HG02840 (cell line): Measurements from ENCODE around the gene TTC4.

Experiments used
- ATAC-seq: cut with Tn5 transposase; IDR thresholded peaks from one replicate; pipeline ENCODE4 v1.9.1; 2021; ENCODE audit warnings: mild to moderate bottlenecking, moderate library complexity, moderate number of reproducible peaks; ENCODE audit not compliant: unreplicated experiment, low FRiP score

The TTC4 gene, protein sequence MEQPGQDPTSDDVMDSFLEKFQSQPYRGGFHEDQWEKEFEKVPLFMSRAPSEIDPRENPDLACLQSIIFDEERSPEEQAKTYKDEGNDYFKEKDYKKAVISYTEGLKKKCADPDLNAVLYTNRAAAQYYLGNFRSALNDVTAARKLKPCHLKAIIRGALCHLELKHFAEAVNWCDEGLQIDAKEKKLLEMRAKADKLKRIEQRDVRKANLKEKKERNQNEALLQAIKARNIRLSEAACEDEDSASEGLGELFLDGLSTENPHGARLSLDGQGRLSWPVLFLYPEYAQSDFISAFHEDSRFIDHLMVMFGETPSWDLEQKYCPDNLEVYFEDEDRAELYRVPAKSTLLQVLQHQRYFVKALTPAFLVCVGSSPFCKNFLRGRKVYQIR

DNA sequence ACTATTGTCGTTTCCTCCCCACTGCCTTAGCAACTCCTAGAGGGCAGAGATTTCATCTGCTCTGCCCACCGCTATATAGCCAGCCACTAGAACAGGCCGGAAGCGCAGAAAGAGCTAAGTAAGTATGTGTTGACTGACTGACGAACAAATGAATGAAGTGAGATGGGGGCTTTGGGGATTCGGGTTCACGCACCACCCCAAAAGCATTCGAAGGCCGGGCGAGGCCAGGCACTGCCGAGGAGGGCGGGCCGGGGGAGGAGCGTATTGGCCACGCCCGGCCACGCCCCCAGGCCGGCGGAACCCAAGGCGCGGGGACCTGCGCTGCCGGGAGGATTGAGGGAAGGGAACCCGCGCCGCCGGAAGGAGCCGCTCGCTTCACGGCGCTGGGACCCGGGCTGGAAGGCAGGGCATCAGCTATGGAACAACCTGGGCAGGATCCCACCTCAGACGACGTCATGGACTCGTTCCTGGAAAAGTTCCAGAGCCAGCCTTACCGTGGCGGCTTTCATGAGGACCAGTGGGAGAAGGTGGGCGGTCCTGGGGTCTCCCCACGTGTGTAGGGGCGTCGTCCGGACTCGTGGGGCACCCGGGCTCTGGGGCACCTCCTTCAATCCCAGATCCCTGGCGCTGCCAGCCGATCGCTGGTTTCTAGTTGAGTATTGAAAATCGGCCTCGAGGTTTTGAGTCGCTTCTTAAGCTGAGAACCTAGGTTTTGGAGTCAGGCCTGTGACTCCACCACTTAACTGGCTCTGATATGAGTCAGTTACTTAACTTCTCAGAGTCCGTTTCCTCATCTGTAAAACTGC, at the start of gene TTC4:
Gene TTC4 (plus strand): TSS at position 369 of the 806 bp plus-strand sequence. CDS start 48 bp downstream, at position 417.
- ATAC-seq = peak; percentile 90

DNA sequence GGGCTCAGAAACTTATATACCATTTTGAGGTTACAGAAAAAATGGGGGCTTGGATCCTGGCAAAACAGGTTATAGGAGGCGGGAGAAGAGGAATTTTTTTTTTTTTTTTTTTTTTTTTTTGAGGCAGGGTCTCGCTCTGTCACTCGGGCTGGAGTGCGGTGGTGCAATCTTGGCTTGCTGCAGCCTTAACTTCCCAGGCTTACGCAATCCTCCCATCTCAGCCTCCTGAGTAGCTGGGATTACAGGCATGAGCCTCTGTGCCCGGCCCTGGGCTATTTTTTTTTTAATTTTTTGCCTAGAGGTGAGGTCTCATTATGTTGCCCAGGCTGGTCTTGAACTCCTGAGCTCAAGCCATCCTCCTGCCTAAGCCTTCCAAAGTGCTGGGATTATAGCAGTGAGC, 49.3 kb upstream of the TTC4 start:
- ATAC-seq = no peak

DNA sequence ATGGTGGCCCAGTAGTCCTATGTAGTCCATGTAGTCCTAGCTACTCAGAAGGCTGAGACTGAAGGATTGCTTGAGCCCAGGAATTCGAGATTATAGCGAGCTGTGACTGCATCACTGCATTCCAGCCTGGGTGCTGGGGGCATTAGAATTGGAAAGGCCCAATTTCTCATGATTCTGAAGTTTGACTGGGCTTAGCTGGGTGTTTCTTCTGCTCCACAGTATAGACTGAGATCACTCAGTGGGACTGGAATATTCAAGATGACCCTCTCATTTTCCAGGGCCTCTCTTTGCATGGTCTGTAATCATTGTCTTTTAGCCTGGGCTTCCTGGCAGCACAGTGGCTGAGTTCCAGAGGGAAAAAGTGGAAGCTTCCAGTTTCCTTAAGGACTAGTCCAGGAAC, 47.9 kb upstream of the TTC4 start:
- ATAC-seq = no peak

DNA sequence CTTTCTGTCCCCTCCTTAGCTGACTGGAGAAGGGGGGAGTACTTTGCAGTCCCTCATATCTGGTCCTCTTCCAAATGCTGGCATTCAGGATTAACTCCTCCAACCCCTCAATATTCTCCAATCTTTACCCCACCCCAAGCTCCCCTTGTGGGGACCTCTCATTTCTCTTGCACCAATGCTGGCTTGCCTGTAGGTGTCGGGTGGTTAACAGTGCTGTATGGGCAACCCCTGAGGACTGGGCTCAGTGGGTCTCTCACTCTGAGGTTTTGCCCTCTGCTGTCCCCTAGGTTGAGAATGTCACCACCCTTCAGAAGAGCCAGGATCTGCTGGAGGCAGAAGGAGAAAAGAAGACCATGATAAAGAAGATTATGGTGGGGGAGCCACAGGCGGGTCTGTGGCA, 47.1 kb upstream of the TTC4 start:
- no peak for ATAC-seq

DNA sequence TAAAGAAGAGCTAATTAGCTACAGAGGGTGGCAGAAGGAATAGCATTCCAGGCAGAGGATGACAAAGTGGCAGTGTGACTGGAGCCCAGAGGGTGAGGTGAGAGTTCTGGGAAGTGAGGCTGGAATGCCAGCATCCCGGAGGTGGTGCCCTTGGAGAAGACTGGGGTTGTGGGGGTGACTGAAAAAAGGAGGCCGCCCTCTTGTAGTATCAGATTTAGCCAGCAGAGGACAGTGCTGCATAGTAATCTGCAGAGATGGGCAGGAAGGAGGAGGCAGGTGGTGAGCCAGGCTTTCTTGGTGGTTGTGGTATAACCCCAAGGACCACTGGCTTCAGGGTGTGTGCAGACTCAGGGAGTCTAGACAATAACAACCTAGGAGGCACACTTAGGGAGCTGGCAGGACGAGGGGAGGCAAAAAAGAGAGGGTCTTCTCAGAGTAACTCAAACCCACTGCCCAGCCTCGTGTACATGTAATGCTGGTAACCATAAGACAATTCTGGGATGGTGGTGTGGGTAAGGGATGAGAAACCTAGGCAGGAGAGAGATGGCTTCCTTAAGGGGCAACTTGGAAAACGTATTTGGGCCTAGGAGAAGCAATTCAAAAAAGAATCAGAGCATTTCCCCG, 43.6 kb upstream of the TTC4 start:
- ATAC-seq = no peak

DNA sequence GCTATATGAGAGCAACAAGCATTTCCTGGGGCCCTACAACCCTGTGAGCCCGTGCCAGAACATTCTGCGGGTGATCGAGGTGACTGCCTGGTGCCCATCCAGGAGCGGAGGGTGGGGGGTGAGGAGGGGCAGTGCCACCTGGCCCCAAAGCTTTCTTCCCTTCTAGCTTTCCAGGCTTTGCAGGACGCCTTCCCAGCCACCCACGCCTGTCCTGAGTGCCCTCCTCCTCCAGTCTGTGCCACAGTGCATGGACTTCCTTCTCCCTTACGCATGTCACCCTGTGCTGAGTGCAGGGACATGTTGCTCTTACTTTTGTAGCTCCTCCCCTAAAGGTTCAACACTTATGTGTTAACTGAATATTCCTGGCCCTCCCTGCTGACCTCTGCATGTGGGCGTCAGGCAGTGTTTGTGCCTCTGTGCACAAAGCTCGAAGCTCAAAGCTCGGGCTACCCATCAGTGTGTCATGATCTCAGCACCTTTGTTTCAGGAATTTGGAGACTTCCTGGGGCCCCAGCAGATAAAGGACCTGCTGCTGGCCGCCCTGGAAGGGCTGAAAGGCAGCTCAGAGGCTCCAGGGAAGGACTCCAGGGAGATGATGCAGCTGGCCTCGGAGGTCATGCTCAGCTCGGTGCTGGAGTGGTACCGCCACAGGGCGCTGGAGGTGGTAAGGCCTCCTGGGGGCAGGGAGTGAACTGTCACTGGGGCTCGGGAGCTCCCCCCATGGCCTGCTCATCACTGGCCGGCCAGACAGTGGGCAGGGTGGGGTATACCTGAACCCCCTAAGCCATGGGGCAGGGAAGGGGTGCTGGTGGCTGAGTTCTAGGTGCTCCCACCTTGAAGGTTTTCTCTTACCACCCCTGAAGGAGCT, 36.7 kb upstream of the TTC4 start:
- no peak for ATAC-seq

DNA sequence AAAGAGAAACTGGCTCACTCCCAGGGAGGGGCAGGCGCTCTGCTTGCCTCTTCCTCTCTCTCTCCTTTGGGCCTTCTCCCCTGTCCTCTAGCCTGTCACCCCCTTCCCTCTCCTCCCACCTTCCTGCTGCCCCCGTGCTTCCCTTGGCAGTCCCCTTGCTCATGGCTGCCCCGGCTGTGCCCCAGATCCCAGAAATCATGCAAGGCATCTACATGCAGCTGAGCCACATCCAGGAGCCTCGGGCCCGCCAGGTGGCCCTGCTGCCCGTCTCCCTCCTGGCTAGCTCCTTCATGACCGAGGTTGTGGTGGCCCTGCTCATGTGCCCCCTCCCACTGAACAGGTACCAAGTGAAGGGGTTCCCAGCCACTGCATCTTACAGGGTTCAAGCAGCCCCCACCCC, 36.0 kb upstream of the TTC4 start:
- no peak for ATAC-seq

DNA sequence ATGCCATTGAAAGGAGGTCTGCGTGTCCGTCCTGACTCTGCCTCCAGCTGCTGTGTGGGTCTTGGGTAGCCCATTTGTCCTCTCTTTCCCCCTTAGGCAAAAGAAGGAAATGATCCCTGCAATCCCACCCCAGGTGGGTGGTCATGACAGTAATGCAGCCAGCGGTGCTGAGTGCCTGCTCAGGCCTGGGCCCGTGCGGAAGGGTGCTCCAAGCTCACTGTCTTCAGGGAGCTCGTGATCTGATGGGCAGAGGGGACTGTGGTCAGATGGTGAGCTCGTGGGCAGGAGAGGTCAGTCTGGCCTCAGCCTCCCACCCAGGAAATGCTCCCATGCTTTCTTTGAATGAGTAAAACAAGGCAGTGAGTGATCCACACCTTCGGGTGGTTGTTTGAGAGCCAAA, 35.3 kb upstream of the TTC4 start:
- ATAC-seq = no peak

DNA sequence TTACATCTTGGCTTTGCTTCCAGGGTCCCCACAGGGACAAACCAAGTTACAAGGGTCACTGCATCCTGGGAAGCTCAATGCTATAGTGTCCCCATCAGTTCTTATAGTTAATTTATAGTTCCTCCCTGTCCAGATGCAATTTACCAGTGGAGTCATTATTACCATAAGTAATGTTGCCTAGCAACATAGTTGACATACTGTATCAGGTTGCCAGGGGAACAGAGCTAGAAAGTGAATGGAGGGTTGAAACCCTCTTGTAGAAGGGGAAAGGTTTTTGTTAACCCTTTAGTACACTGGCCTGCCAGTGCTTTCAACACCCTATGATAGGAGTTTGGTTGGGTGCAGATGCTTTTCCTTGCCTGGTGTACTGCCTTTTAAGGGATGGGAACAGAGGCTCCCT, 34.3 kb upstream of the TTC4 start:
- no peak for ATAC-seq

DNA sequence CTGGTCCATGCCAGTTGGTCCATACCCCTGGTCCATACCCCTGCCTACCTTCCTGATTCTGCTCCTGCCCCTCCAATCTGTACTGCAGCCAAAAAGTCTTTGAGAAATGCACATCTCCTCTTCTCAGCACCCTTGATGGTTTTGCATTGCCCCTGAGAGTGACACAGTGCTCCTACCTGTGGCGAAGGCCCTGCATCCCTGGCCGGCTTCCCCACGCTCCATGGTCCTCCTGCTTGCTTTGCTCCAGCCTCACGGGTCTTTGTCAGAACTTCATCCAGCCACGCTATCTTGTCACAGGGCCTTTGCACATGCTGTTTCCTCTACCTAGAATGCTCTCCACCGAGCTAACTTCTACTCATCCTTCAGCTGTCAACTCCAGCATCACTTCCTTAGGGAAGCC, 32.2 kb upstream of the TTC4 start:
- no peak for ATAC-seq

DNA sequence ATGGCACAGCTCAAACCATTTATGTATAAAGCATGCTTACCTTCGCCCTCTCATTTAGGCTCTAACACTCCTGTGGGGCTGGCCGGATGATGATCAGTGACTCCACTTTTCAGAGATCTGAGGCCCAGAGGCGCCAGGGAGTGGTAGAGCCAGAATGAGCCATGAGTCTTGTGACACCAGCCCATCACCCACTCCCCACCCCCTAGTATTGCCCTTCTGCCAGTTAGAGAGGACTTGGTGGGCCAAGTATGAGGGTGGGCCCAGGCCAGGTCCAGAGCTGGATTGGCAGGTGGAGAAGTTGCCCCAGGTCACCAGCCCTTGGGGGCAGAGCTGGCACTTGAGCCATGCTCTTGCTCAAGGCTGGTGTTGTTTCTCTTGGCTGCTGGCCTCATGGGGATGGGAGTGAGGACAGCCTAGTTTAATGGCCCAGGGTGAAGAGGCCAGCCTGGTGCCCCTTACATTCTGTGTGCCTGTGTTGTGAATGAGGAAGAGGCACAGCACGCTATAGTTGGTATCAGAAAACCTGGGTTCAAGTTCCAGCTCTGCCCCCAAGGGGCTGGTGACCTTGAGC, 30.2 kb upstream of the TTC4 start:
- no peak for ATAC-seq

DNA sequence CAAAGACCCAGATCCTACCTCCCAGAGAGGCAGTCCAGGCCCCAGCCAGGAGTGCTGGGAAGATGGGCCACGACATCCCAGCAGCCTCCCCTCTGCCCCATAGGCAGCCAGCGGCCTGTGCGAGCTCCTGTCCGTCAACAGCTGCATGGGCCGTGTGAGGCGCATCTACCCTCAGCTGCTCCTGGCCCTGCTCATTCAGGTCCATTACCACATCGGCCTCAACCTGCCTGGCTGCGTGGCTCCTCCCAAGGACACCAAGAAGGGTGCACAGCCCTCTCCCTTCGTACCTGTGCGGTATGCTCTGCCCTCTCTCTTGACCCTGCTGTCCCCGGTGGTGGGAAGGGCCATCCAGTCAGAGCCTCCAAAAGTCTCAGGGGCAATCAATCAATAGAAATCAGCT, 29.5 kb upstream of the TTC4 start:
- ATAC-seq = no peak

DNA sequence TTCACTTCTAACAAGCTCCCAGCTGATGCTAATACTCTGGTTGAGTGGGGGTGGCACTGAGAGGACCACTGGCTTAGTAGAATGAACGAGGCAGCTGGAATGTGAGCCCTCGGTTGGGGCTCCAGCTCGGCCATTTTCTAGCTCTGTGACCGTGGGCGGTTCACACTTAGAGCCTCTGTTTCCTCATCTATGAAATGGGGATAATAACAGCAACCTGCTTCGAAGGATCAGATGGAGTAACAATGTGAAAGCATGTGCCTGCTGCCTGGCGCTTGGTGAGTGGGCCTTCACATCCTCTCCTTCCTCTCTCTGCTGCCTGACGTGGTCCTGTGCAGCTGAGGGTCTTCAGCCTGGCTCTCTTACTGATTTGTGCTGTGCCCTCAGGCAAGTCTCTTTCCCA, 20.9 kb upstream of the TTC4 start:
- ATAC-seq = no peak

DNA sequence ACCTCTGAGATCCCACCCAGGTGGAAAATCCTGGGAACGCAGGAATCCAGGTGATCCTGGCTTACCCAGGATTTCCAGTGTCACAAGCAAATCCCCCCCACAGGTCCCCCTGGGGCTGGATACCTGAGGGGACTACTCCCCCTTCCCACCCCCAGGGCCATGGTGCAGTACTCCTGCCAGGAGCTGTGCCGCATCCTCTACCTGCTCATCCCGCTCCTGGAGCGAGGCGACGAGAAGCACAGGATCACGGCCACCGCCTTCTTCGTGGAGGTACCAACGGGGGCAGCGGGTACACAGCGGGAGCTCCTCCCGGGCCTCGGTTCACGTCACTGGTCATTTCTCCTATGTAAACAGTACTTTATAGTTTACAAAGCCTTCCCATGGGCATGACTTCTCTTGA, 20.4 kb upstream of the TTC4 start:
- ATAC-seq = no peak

DNA sequence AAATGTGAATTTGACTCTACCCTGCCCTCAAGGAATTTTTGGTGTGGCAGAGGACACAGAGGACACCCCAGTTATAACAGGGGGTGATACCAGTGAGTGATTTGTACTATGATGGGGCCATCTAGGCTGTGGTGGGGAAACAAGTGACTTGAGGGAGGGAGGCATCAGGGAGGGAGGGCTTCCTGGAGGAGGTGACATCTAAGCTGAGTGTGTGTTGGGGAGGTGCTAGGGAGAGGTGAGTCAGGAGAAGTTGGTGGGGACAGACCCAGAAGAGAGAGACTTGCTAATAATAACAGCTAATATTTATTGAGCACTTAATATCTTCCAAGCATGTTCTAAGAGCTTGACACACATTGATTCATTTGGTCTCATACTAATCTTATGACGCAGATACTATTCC, 19.9 kb upstream of the TTC4 start:
- ATAC-seq = no peak

DNA sequence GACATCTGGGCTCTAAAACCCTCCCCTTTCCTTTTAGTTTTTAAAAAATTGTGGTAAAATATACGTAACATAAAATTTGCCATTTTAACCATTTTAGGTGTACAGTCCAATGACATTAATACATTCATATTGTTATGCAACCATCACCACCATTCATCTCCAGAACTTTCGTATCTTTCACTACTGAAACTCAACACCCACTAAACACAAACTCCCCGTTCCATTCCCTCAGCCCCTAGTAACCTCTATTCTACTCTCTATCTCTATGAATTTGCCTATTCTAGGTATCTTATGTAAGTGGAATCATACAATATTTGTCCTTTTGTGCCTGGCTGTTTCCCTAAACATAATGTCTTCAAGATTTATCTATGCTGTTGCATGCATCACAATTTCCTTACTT, 19.4 kb upstream of the TTC4 start:
- no peak for ATAC-seq

DNA sequence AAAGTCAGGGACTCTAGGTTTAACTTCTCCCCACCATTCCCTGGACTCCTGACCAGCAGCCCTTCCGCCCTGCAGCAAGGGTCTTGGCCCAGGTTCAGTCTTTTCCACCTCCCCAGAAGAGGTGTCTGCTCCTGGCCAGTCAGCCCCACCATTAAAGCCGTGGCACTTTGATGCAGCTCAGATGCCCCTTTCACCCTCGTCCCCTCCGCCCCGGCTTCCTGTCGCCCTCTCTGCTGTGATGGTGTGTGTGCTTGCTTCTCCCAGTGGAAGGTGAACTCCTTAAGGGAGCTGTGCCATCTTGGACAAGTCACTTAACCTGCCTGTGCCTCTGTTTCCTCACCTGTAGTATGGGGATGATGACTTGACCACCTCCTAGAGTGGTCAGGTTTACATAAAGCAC, 17.8 kb upstream of the TTC4 start:
- no peak for ATAC-seq

DNA sequence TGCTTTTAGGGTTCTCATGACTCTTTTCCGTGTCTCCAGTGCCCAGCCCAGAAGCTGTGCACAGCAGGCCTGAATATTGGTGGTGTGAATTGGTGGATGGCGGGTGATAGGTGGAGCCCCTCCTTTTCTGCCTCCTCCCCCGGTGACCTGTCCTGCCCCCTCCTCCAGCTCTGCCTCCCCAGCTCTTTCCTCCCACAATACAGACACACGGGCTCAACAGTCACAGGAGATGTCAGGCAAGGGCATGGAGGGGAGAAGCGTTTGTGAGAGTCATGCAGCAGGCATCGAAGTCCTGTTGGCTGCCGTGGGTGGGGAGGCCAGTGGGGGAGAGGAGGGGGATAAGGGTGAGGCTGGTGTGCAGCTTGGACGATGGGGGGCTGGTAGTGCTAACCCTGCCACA, 17.3 kb upstream of the TTC4 start:
- no peak for ATAC-seq

DNA sequence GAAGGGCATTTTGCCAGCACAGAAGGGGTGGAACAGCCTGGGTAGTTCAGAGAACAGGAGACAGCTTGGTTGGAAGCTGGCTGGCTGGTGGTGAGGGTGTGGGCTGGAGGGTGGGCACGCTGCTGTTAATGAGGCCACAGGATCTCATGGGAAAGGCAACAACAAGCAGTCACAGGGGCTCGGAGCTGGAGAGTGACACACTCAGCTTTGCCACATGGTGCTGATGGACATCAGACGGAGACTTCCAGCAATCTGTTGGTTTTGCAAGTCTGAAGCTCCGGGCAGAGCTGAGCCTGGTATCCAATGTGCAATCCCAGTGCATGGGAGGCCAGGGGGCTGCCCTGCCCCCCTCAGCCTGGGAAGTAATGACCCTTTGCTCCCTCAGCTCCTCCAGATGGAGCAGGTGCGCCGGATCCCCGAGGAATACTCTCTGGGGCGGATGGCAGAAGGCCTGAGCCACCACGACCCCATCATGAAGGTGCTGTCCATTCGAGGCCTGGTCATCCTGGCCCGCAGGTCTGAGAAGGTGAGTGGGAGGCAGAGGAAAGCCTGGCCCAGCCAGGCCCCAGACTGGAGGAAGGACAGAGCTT, 15.6 kb upstream of the TTC4 start:
- ATAC-seq = no peak

DNA sequence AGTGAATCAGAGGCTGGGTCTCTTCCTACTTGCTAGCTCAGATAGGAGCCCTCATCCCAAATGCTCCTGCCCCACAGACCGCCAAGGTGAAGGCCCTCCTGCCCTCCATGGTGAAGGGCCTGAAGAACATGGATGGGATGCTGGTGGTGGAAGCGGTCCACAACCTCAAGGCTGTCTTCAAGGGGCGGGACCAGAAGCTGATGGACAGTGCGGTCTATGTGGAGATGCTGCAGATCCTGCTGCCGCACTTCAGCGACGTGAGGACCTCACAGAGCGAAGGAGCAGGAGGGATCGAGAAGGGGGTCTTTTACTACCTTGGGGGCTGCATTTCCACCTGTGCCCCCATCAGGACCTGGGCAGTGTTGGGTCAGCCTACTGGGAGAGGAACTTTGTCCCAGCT, 14.6 kb upstream of the TTC4 start:
- no peak for ATAC-seq
